Neural progenitor cell (in vitro differentiated cells): ENCODE measurements around the gene UNC13C.

Experiments
- EZH2 ChIP-seq: fragments of 200-600 bp; sonication (generic); IDR thresholded peaks from 2 replicates; pipeline ENCODE4 v1.6.1; 2017; ENCODE audit warnings: antibody characterized with exemption, mild to moderate bottlenecking, moderate library complexity
- TF ChIP-seq, protein P1 (sequence below): fragments of 200-600 bp; sonication (generic); IDR thresholded peaks from 2 replicates; pipeline ENCODE4 v1.5.1; 2017; ENCODE audit warnings: antibody characterized with exemption, mild to moderate bottlenecking

DNA sequence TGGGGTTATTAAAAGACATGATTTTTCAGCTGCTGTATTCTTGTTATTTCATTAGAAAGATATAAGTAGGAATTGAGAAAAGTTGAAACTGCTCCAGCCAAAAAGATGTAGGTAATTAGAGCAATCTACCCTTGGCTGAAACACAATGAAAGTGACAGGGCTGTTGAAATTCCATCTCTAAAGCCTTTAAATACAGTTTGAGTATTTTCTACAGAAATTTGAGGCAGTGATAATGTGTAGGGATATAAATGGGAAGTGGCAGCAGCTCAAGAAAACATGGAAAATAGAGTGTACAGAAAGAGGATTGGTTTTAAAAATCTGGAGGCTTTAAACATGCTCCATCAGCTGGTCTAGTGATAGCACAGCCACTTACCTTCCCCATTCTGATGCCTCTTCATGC is 22.8 kb upstream of the UNC13C start:
- TF ChIP-seq, protein P1, sequence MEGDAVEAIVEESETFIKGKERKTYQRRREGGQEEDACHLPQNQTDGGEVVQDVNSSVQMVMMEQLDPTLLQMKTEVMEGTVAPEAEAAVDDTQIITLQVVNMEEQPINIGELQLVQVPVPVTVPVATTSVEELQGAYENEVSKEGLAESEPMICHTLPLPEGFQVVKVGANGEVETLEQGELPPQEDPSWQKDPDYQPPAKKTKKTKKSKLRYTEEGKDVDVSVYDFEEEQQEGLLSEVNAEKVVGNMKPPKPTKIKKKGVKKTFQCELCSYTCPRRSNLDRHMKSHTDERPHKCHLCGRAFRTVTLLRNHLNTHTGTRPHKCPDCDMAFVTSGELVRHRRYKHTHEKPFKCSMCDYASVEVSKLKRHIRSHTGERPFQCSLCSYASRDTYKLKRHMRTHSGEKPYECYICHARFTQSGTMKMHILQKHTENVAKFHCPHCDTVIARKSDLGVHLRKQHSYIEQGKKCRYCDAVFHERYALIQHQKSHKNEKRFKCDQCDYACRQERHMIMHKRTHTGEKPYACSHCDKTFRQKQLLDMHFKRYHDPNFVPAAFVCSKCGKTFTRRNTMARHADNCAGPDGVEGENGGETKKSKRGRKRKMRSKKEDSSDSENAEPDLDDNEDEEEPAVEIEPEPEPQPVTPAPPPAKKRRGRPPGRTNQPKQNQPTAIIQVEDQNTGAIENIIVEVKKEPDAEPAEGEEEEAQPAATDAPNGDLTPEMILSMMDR: no peak
- no peak for TF ChIP-seq EZH2
